ENCODE measurements around the gene CCDC86.

Gene CCDC86

DNA sequence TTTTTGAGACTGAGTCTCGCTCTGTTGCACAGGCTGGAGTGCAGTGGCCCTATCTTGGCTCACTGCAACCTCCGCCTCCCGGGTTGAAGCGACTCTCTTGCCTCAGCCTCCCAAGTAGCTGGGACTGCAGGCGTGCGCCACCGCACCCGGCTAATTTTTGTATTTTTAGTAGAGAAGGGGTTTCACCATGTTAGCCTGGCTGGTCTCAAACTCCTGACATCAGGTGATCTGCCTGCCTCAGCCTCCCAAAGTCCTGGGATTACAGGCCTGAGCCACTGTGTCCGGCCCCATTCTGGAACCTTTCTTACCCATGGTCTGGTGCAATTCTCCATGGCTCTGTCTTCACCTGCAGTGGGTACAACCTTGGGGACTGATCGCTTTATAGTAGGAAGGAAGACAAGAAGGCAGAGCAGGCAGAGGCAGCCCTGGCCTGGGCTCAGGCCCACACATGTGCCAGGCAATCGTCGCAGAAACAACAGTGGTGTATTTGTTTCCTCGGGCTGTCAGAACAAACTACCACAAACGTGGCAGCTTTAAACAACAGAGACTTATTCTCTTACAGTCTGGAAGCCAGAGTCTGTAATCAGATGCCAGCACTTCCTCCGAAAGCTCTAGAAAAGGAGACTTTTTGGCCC, 17.8 kb downstream of the CCDC86 start:
- Histone ChIP-seq H3F3A (ENCODE audit: control insufficient read depth, insufficient read depth) (no peaks in the 10 kb centered on the region), H3K36me3 (ENCODE audit: control insufficient read depth, low read length) (no peaks in the 10 kb centered on the region), H3K4me1 (ENCODE audit: control insufficient read depth, low read length) (peaks cover 13% of the 10 kb centered on the region), H3K9me2 (replicated peaks; ENCODE audit: control insufficient read depth, low read length) (no peaks in the 10 kb centered on the region), H3K4me3 (ENCODE audit: low read length) (no peak overlapping the region), H3K9me3 (ENCODE audit: control insufficient read depth, insufficient read depth, low read length) (no peaks in the 10 kb centered on the region), H3K79me2 (ENCODE audit: control insufficient read depth, low read length) (no peaks in the 10 kb centered on the region), H4K20me1 (ENCODE audit: control insufficient read depth, insufficient read depth, low read depth, low read length) (no peaks in the 10 kb centered on the region), H3K27ac (ENCODE audit: low read depth, low read length) (no peak overlapping the region), H3K4me2 (ENCODE audit: low read length) (no peak overlapping the region), H3K27me3 (ENCODE audit: control insufficient read depth, low read length) (no peaks in the 10 kb centered on the region; the same call in 1 of the 2 replicates)
- TF ChIP-seq EZH2phosphoT487 (IDR thresholded peaks at IDR 0.05; ENCODE audit: borderline replicate concordance, low read length) = no peak
- TF ChIP-seq, protein P1, sequence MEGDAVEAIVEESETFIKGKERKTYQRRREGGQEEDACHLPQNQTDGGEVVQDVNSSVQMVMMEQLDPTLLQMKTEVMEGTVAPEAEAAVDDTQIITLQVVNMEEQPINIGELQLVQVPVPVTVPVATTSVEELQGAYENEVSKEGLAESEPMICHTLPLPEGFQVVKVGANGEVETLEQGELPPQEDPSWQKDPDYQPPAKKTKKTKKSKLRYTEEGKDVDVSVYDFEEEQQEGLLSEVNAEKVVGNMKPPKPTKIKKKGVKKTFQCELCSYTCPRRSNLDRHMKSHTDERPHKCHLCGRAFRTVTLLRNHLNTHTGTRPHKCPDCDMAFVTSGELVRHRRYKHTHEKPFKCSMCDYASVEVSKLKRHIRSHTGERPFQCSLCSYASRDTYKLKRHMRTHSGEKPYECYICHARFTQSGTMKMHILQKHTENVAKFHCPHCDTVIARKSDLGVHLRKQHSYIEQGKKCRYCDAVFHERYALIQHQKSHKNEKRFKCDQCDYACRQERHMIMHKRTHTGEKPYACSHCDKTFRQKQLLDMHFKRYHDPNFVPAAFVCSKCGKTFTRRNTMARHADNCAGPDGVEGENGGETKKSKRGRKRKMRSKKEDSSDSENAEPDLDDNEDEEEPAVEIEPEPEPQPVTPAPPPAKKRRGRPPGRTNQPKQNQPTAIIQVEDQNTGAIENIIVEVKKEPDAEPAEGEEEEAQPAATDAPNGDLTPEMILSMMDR (IDR thresholded peaks at IDR 0.05; ENCODE audit: low read depth, low read length, poor library complexity, severe bottlenecking) = no peak

DNA sequence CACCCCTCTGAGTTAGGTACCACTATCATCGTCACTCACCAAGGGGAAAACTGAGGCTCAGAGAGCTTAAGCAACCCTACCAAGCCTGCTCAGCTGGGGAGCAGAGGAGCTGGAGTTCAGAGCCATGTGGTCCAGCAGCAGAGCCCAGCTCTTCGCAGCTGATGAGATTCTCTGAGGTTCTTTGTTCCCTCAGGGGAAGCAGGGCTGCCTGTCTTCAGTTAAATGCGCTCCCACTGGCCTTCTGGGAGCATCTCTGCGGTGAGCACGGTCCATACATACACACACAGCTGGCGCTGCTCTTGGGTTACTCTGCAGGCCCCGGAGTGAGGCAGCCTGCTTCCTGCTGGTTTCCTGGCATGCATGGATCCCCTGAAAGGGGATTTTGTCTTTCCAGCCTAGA, 19.0 kb downstream of the CCDC86 start:
- Histone ChIP-seq H3K4me2 (ENCODE audit: low read length) (no peak overlapping the region), H3F3A (ENCODE audit: control insufficient read depth, insufficient read depth) (no peaks in the 10 kb centered on the region), H3K27ac (ENCODE audit: low read depth, low read length) (no peak overlapping the region), H4K20me1 (ENCODE audit: control insufficient read depth, insufficient read depth, low read depth, low read length) (no peaks in the 10 kb centered on the region), H3K4me3 (ENCODE audit: low read length) (no peak overlapping the region), H3K79me2 (ENCODE audit: control insufficient read depth, low read length) (no peaks in the 10 kb centered on the region), H3K27me3 (ENCODE audit: control insufficient read depth, low read length) (no peaks in the 10 kb centered on the region; the same call in 1 of the 2 replicates), H3K4me1 (ENCODE audit: control insufficient read depth, low read length) (peaks cover 11% of the 10 kb centered on the region), H3K9me2 (replicated peaks; ENCODE audit: control insufficient read depth, low read length) (no peaks in the 10 kb centered on the region), H3K9me3 (ENCODE audit: control insufficient read depth, insufficient read depth, low read length) (no peaks in the 10 kb centered on the region), H3K36me3 (ENCODE audit: control insufficient read depth, low read length) (no peaks in the 10 kb centered on the region)
- TF ChIP-seq, protein P1 (IDR thresholded peaks at IDR 0.05; ENCODE audit: low read depth, low read length, poor library complexity, severe bottlenecking) = no peak
- TF ChIP-seq EZH2phosphoT487 (IDR thresholded peaks at IDR 0.05; ENCODE audit: borderline replicate concordance, low read length) = no peak

DNA sequence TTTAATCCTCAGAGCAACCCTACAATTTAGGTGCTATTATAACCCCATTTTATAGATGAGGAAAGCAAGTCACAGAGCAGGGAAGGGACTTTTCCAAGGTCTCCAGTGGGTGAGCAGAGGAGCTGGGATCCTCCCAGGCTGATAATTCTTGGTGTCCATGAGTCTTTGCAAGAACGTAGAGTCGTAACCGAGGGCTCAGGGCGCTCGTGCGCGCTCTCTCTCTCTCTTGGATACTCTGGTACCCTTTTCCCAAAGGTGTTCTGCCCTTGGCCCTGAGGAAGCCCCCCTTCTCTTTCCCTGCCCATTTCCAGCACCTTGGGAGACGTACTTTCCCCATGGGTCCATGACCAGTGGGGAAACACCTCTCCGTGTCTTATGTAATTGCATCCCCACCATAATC, 20.3 kb downstream of the CCDC86 start:
- H3K79me2 ChIP-seq (ENCODE audit: control insufficient read depth, low read length) = no peaks in the 10 kb centered on the region
- no peaks in the 10 kb centered on the region for H3K9me2 ChIP-seq (replicated peaks; ENCODE audit: control insufficient read depth, low read length)
- no peak overlapping the region for H3K4me3 ChIP-seq (ENCODE audit: low read length)
- H3K27me3 ChIP-seq (ENCODE audit: control insufficient read depth, low read length) = no peaks in the 10 kb centered on the region; the same call in 1 of the 2 replicates
- H3K9me3 ChIP-seq (ENCODE audit: control insufficient read depth, insufficient read depth, low read length) = no peaks in the 10 kb centered on the region
- H3F3A ChIP-seq (ENCODE audit: control insufficient read depth, insufficient read depth) = no peaks in the 10 kb centered on the region
- H3K4me1 ChIP-seq (ENCODE audit: control insufficient read depth, low read length) = peaks cover 11% of the 10 kb centered on the region
- no peak overlapping the region for H3K4me2 ChIP-seq (ENCODE audit: low read length)
- H3K36me3 ChIP-seq (ENCODE audit: control insufficient read depth, low read length) = no peaks in the 10 kb centered on the region
- H3K27ac ChIP-seq (ENCODE audit: low read depth, low read length) = no peak overlapping the region
- TF ChIP-seq, protein P1 (IDR thresholded peaks at IDR 0.05; ENCODE audit: low read depth, low read length, poor library complexity, severe bottlenecking) = no peak
- no peak for TF ChIP-seq EZH2phosphoT487 (IDR thresholded peaks at IDR 0.05; ENCODE audit: borderline replicate concordance, low read length)
- H4K20me1 ChIP-seq (ENCODE audit: control insufficient read depth, insufficient read depth, low read depth, low read length) = no peaks in the 10 kb centered on the region

All from DOHH2 (cell line).